ENCODE data around the gene MAPKAPK5.
A peak's percentile ranks its signal among the peaks of the same experiment; 100 is the strongest.
"Not testable (repeated sequence)": the region's sequence is repeated elsewhere in the genome, so short reads cannot be mapped to it uniquely, and the experiment has no call there.

Gene MAPKAPK5

GRCh38 chr12:111841750-111842555, at the start of gene MAPKAPK5:
Gene MAPKAPK5, plus strand, starts transcription at chr12:111842228. Its CDS starts 506 bp downstream, at chr12:111842734.
- DNase-seq (ENCODE audit: low read depth): peak; percentile 67

- no peak for DNase-seq (ENCODE audit: low read depth)
Measured at GRCh38 chr12:111792856-111793235, 49.2 kb upstream of the MAPKAPK5 start.

GRCh38 chr12:111798182-111798581, 43.8 kb upstream of the MAPKAPK5 start:
- DNase-seq (ENCODE audit: low read depth): no peak

GRCh38 chr12:111799758-111800157, 42.3 kb upstream of the MAPKAPK5 start:
- no peak for DNase-seq (ENCODE audit: low read depth)

- DNase-seq (ENCODE audit: low read depth): no peak
Measured at GRCh38 chr12:111803038-111803626, 38.9 kb upstream of the MAPKAPK5 start.

GRCh38 chr12:111803851-111804250, 38.2 kb upstream of the MAPKAPK5 start:
- DNase-seq (ENCODE audit: low read depth): no peak

DNA sequence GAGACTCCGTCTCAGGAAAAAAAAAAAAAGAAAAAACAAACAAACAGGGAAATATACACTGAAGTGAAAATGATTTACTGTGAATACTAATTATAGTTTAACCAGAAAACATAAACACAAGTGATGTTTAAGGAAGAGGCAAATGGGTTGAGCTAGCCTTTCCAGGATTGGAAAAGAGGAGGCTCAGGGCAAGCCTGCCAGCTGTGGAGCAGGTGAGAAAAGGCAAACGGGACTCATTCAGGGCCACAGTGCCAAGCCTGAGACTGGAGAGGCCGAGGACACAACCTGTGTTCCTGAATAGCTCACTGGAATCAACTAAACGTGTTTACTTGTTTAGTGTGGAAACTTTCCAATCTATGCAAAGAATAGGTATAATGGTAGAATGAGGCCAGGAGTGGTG, 35.7 kb upstream of the MAPKAPK5 start:
- DNase-seq (ENCODE audit: low read depth): no peak

DNA sequence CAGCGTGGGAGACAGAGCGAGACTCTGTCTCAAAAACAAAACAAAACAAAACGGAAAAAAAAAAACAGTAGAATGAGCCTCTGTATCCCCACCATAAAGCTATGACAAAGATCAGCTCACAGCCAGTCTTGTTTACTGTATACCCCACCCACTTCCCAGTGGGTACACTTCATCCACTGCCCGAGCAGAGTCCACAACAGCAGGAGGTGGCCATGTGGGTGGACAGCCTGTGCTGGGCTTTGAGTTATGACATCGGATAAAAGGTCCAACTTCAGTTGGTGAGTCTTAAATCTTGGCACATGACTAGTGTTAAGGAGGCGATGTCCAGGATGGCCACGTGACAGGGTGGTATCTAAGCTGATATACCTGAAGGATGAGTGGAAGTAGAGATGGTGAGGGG, 34.8 kb upstream of the MAPKAPK5 start:
- no peak for DNase-seq (ENCODE audit: low read depth)

GRCh38 chr12:111812881-111813741, 28.9 kb upstream of the MAPKAPK5 start:
- peak; percentile 21 for DNase-seq (ENCODE audit: low read depth)

GRCh38 chr12:111816065-111816615, 25.9 kb upstream of the MAPKAPK5 start:
- DNase-seq (ENCODE audit: low read depth): no peak

DNA sequence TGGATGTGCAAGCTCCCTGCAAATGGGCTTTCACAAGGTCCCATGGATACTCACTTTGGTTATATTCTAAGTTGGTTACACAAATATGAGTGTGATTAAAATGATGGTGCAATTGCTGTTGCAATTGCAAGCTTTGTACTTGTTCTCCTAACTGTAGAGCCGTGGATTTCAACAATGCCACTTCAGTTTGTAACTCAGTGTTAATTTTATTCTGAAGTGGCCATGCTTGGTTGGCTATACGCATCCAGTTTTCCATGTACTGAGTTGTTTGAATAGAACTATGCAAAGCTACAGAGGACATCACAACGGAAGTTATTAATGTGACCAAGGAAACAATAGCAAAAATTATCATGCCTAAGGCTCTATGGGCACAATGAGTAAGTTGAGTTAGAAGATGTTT, 25.1 kb upstream of the MAPKAPK5 start:
- not testable (repeated sequence) for DNase-seq (ENCODE audit: low read depth)

DNA sequence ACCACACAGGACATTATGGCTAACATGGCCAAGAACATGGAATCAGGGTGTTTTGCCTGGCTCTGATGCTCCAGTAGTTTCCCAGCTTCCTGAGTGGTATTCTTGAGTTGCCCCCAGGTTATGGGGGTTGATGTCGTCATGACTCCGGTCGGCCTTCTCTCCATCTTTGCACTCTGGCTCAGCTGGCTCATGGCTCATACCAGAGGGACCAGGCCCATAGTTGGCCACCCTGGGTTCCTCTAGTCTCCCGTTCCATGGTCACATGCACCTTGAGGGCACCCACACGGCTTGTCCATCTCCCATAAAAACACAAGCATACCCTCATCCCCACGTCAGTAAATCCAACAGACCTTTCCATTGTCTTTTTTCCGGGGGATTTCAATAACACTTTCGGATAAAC, 23.7 kb upstream of the MAPKAPK5 start:
- no peak for DNase-seq (ENCODE audit: low read depth)

GRCh38 chr12:111819191-111820158, 22.6 kb upstream of the MAPKAPK5 start:
- no peak for DNase-seq (ENCODE audit: low read depth)

DNA sequence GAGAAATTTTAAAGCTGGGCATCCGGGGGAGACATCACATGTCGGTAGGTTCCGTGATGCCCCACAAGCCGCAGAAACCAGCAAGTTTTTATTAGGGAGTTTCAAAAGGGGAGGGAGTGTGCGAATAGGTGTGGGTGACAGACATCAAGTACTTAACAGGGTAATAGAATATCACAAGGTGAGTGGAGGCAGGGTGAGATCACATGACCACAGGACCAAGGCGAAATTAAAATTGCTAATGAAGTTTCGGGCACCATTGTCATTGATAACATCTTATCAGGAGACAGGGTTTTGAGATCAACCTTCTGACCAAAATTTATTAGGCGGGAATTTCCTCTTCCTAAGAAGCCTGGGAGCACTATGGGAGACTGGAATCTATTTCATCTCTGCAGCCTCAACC, 21.2 kb upstream of the MAPKAPK5 start:
- not testable (repeated sequence) for DNase-seq (ENCODE audit: low read depth)

- DNase-seq (ENCODE audit: low read depth): no peak
Measured at GRCh38 chr12:111822886-111823285, 19.1 kb upstream of the MAPKAPK5 start.

GRCh38 chr12:111823891-111824290, 18.1 kb upstream of the MAPKAPK5 start:
- DNase-seq (ENCODE audit: low read depth): no peak

- DNase-seq (ENCODE audit: low read depth): not testable (repeated sequence)
Measured at GRCh38 chr12:111824312-111824711, 17.7 kb upstream of the MAPKAPK5 start.

DNA sequence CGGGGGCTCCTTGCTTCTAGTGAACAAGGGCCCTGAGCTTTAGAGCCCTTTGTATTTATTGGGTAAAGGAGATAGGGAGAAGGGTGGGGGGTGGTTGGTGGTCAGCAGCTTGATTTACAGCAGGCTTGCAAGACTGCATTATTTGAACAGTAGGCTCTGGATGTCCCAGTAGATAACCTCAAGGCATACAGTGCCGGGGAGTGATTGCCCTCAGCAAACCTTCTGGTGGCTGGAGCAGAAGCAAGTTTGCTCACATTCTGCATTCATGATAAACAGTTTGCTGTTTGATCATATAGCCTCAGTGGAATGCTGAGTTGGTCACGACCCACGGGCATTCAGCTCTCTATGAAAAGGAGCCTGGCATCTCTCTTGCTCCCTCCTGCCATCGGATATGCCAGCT, 16.5 kb upstream of the MAPKAPK5 start:
- no peak for DNase-seq (ENCODE audit: low read depth)

DNA sequence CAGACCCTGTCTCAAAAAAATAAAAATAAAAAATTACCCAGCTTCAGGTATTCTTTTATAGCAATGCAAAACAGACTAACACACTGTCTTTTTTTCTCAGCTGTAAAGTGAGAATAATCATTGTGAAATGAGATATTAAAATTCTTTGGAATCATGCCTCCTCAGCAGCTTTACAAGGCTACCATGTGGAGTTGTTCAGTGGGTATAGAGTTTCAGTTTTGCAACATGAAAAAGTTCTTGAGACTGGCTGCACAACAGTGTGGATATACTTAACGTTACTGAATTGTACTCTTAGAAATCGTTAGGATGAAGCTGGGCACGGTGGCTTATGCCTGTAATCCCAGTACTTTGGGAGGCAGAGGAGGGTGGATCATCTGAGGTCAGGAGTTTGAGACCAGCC, 15.7 kb upstream of the MAPKAPK5 start:
- DNase-seq (ENCODE audit: low read depth): no peak

DNA sequence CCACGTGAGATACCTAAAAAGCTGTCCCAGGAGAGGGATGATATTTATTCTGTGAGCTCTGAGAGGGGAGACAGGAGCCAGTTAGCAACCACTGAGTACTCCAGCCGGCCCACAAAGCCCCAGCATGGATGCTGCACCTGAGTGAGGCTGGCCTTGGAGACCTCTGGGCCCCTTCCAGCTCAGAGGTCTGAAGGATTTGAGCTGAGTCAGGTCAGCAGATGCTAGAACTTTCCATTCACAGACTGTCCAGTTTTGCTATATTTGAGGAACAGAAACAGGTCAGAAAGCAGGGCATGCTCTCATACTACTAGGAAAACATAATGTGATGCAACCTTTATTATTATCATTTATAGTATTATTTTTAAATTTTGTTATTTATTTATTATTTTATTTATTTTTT, 15.0 kb upstream of the MAPKAPK5 start:
- no peak for DNase-seq (ENCODE audit: low read depth)

DNA sequence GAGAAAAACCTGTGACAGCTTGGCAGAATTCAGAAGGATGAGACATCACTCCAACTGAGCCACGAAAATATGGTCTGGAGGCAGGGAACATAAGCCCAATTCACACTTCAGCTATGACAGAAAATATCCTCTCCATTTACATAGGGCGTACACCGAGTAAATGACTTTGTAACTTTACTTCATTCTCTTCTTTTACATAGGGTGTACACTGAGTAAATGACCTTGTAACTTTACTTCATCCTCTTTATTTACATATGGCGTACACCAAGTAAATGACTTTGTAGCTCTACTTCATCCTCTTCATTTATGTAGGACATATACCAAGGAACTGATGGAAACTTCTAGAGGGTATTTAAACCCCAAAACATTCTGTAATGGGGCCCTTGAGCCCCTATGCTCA, 14.1 kb upstream of the MAPKAPK5 start:
- no peak for DNase-seq (ENCODE audit: low read depth)
